Activated CD4-positive, alpha-beta T cell treated with anti-CD3 and anti-CD28 coated beads, Interleukin-2, Interleukin-4, amounts not matched to agents 100 ng/mL and 50 ng/mL, durations not matched to agents 16 hours and 8 hours (primary cell): Measurements from ENCODE around the gene TIMM44.

Experiments used
- DNase-seq: peaks from one replicate; pipeline ENCODE4 v3.0.0-alpha.2; 2020; ENCODE audit warnings: low spot score

TIMM44 gene

GRCh38 chr19:7914099-7914498, 29.4 kb downstream of the TIMM44 start:
- DNase-seq = no peak

- no peak for DNase-seq
Measured at GRCh38 chr19:7913652-7914051, 29.8 kb downstream of the TIMM44 start.

- DNase-seq = no peak
Measured at GRCh38 chr19:7912697-7913564, 30.5 kb downstream of the TIMM44 start.

- DNase-seq = no peak
Measured at GRCh38 chr19:7912144-7912696, 31.2 kb downstream of the TIMM44 start.

- DNase-seq = no peak
Measured at GRCh38 chr19:7911508-7912143, 31.8 kb downstream of the TIMM44 start.

GRCh38 chr19:7910321-7911161, 32.9 kb downstream of the TIMM44 start:
- DNase-seq = no peak

GRCh38 chr19:7909471-7910067, 33.9 kb downstream of the TIMM44 start:
- no peak for DNase-seq

GRCh38 chr19:7908742-7909461, 34.6 kb downstream of the TIMM44 start:
- no peak for DNase-seq

GRCh38 chr19:7908078-7908699, 35.3 kb downstream of the TIMM44 start:
- no peak for DNase-seq

GRCh38 chr19:7907544-7907943, 35.9 kb downstream of the TIMM44 start:
- DNase-seq = no peak

GRCh38 chr19:7907122-7907521, 36.3 kb downstream of the TIMM44 start:
- DNase-seq = no peak

- DNase-seq = no peak
Measured at GRCh38 chr19:7905859-7906258, 37.6 kb downstream of the TIMM44 start.

- DNase-seq = no peak
Measured at GRCh38 chr19:7905268-7905667, 38.2 kb downstream of the TIMM44 start.

GRCh38 chr19:7904074-7905020, 39.1 kb downstream of the TIMM44 start:
- DNase-seq = peak; percentile 36

- peak; percentile 100 for DNase-seq
Measured at GRCh38 chr19:7903244-7904073, 40.0 kb downstream of the TIMM44 start, which contains the start of gene MAP2K7. TSS of gene MAP2K7 (plus strand) at chr19:7903877. CDS start at chr19:7903945, 68 bp downstream.

GRCh38 chr19:7902796-7903243, 40.6 kb downstream of the TIMM44 start:
- DNase-seq = no peak

- DNase-seq = no peak
Measured at GRCh38 chr19:7901337-7901736, 42.1 kb downstream of the TIMM44 start.

- DNase-seq = no peak
Measured at GRCh38 chr19:7900931-7901330, 42.5 kb downstream of the TIMM44 start.
